HepG2 (cell line): ENCODE data around the gene NLRC3. TPM values are rescaled to one million over a fixed set of nuclear protein-coding genes. Genes with fewer than 3 reads are reported as not detected.

Source experiments
- ATAC-seq: fragments of 200-7000 bp; cut with Tn5 transposase; 3 replicates; pipeline ENCODE4 v1.9.1; 2020; ENCODE audit warnings: mild to moderate bottlenecking, moderate library complexity
- BruUV-seq: library from RNA; stranded (reverse); fragments of 400-500 nt; replicated peaks from 2 replicates; lab custom pipeline; 2021; lab: Mats Ljungman, UMichigan
- CTCF ChIA-PET: fragments of 300-600 bp; formaldehyde crosslinking; extraction: SDS; loops from one replicate; lab custom pipeline; 2021; ENCODE audit warnings: low total read pairs, inconsistent platforms, low intra/inter-chr PET ratio; lab: Yijun Ruan, JAX
- POLR2A ChIA-PET: fragments of 350-600 bp; sonication (Branson Sonifier 250); formaldehyde crosslinking; loops from one replicate; lab custom pipeline; 2020; ENCODE audit warnings: antibody characterized with exemption, inconsistent platforms; lab: Yijun Ruan, JAX
- DNase-seq: peaks from one replicate; pipeline ENCODE4 v3.0.0-alpha.2; 2015; ENCODE audit warnings: low spot score
- FAIRE-seq: peaks from 3 replicates; lab custom pipeline; 2011; peaks lifted over from hg19 to GRCh38; lab: Jason Lieb, UNC
- H2AFZ ChIP-seq: one replicate; pipeline ENCODE4 v1.6.1; 2011; ENCODE audit warnings: low read length, inconsistent platforms
- H3K27ac ChIP-seq: fragments of 300-600 bp; 3 replicates; pipeline ENCODE4 v1.8.0; 2011; ENCODE audit warnings: mixed run types, mild to moderate bottlenecking, mixed read lengths, low read length, inconsistent platforms; ENCODE audit not compliant: insufficient read depth; ENCODE audit errors: extremely low read length
- H3K27me3 ChIP-seq, 2 experiments: fragments of 200-600 bp in 1 of 2; 2 replicates in 1 of 2; 3 replicates in 1 of 2; pipeline versions ENCODE4 v1.6.0 to v1.8.0; 2011; ENCODE audit warnings: low read length in 2 of 2, mild to moderate bottlenecking in 2 of 2, moderate library complexity in 2 of 2, inconsistent platforms in 1 of 2; ENCODE audit not compliant: insufficient read depth in 2 of 2, control insufficient read depth in 1 of 2
- H3K36me3 ChIP-seq, 2 experiments: fragments of 200-600 bp in 1 of 2; replicated peaks in 1 of 2; 2 replicates in 1 of 2; 3 replicates in 1 of 2; pipeline versions ENCODE4 v1.5.1 to v1.8.0; 2011; ENCODE audit warnings: low read length in 2 of 2, inconsistent platforms in 1 of 2; ENCODE audit not compliant: insufficient read depth in 2 of 2, control insufficient read depth in 1 of 2
- H3K4me1 ChIP-seq: 2 replicates; pipeline ENCODE4 v1.5.1; 2012; ENCODE audit warnings: low read length, inconsistent platforms; ENCODE audit not compliant: insufficient read depth
- H3K4me2 ChIP-seq: 2 replicates; pipeline ENCODE4 v1.6.0; 2011; ENCODE audit warnings: low read depth, low read length, inconsistent platforms
- H3K4me3 ChIP-seq, 3 experiments: fragments of 200-600 bp in 1 of 3; sonication (generic), shearing (Covaris generic) in 1 of 3; replicated peaks in 1 of 3; 2 replicates each; pipeline ENCODE4 v1.5.1; 2011 to 2016; ENCODE audit warnings: low read length in 3 of 3, inconsistent platforms in 2 of 3, low read depth in 2 of 3, mild to moderate bottlenecking in 2 of 3, control low read depth in 1 of 3, mixed read lengths in 1 of 3; ENCODE audit not compliant: insufficient read depth in 1 of 3
- H3K79me2 ChIP-seq: one replicate; pipeline ENCODE4 v1.6.1; 2011; ENCODE audit warnings: low read length, inconsistent platforms; ENCODE audit not compliant: insufficient read depth
- H3K9ac ChIP-seq: 2 replicates; pipeline ENCODE4 v1.6.0; 2011; ENCODE audit warnings: mild to moderate bottlenecking, low read depth, low read length, inconsistent platforms; ENCODE audit not compliant: insufficient read depth
- H3K9me3 ChIP-seq: 2 replicates; pipeline ENCODE4 v1.5.1; 2012; ENCODE audit warnings: mild to moderate bottlenecking, low read length
- H4K20me1 ChIP-seq: 2 replicates; pipeline ENCODE4 v1.6.0; 2011; ENCODE audit warnings: inconsistent platforms, mild to moderate bottlenecking, low read length, moderate library complexity; ENCODE audit not compliant: insufficient read depth
- AKAP8 ChIP-seq: sonication (generic); formaldehyde crosslinking; IDR thresholded peaks from 2 replicates; pipeline ENCODE4 v1.5.1; 2020; ENCODE audit warnings: mild to moderate bottlenecking, missing genetic modification reagents
- ATAD3A ChIP-seq: sonication (generic); formaldehyde crosslinking; IDR thresholded peaks from 2 replicates; pipeline ENCODE4 v1.4.0; 2020; ENCODE audit warnings: missing genetic modification reagents
- GATAD1 ChIP-seq: IDR thresholded peaks from 2 replicates; pipeline ENCODE4 v1.6.1; 2016; ENCODE audit warnings: missing genetic modification reagents, missing compliant biosample characterization
- HNF4A ChIP-seq: sonication (generic); formaldehyde crosslinking; IDR thresholded peaks from 2 replicates; pipeline ENCODE4 v1.4.0; 2020; ENCODE audit warnings: missing genetic modification reagents
- SMARCC2 ChIP-seq: fragments of 450-650 bp; IDR thresholded peaks from 2 replicates; pipeline ENCODE4 v1.6.1; 2017; ENCODE audit warnings: antibody characterized with exemption, mild to moderate bottlenecking
- SRSF4 ChIP-seq: fragments of 200-400 bp; formaldehyde crosslinking; IDR thresholded peaks from one replicate; pipeline ENCODE4 v1.6.1; 2018; ENCODE audit warnings: mild to moderate bottlenecking, low read depth, low read length, moderate library complexity; ENCODE audit not compliant: poor library complexity, severe bottlenecking
- TOE1 ChIP-seq: sonication (generic); formaldehyde crosslinking; IDR thresholded peaks from 2 replicates; pipeline ENCODE4 v1.4.0; 2020; ENCODE audit warnings: mild to moderate bottlenecking, missing genetic modification reagents
- ZNF296 ChIP-seq: sonication (generic); formaldehyde crosslinking; conservative IDR thresholded peaks from 2 replicates; pipeline ENCODE4 v1.5.0; 2020; ENCODE audit warnings: mild to moderate bottlenecking, missing genetic modification reagents
- WGBS: methylation state at CpG from one replicate; pipeline ENCODE4 v1.1.6; 2017; ENCODE audit warnings: low lambda C conversion rate; 5-methylcytosine and 5-hydroxymethylcytosine counted together
- in situ Hi-C: cut with HindIII; loops from 2 replicates; pipeline ENCODE4 v1.10.0; 2017; ENCODE audit warnings: low pct_unique_long_range_greater_than_20kb; ENCODE audit not compliant: extremely low pct_ligation_motif_present
- intact Hi-C: fragments of 100-400 bp; cut with micrococcal nuclease; formaldehyde crosslinking; loops from one replicate; pipeline ENCODE4 v1.10.0; 2022; ENCODE audit not compliant: unreplicated experiment
- polyA plus RNA-seq, 8 experiments: library from polyadenylated mRNA; depleted of rRNA in 3 of 8; stranded (reverse) in 7 of 8; unstranded in 1 of 8; fragments of >200 nt; fragmentation: Illumina TruSeq in 4 of 8; extraction: Trizol in 4 of 8; gene quantifications; 2 replicates each; pipeline versions ENCODE4 v1.2.1 to v1.2.3, GENCODE V29; 2011 to 2016; ENCODE audit warnings: low read depth in 4 of 8, missing spikeins in 1 of 8, mixed read lengths in 1 of 8; ENCODE audit not compliant: insufficient read depth in 1 of 8
- total RNA-seq, 5 experiments: library from RNA; depleted of rRNA; stranded (reverse); fragments of >200 nt; fragmentation: Illumina TruSeq; extraction: Trizol; gene quantifications; 2 replicates each; pipeline ENCODE4 v1.2.3, GENCODE V29; 2016; ENCODE audit warnings: low read depth in 1 of 5
- TF ChIP-seq, protein P1 (sequence below): sonication (generic); formaldehyde crosslinking; IDR thresholded peaks from 2 replicates; pipeline ENCODE4 v1.5.1; 2020; ENCODE audit warnings: missing genetic modification reagents, mild to moderate bottlenecking, borderline replicate concordance
- TF ChIP-seq, protein P2 (sequence below), 2 experiments: fragments of 450-650 bp in 1 of 2; sonication (generic) in 1 of 2; formaldehyde crosslinking in 1 of 2; IDR thresholded peaks; 2 replicates each; pipeline versions ENCODE4 v1.6.1 to v1.8.0; 2016 to 2022; ENCODE audit warnings: antibody characterized with exemption in 1 of 2, mild to moderate bottlenecking in 1 of 2, missing genetic modification reagents in 1 of 2
- TF ChIP-seq, protein P3 (sequence below): sonication (generic); formaldehyde crosslinking; IDR thresholded peaks from 2 replicates; pipeline ENCODE4 v1.4.0; 2020; ENCODE audit warnings: mild to moderate bottlenecking, low read depth, missing genetic modification reagents

Gene NLRC3
- total and polyA plus RNA-seq, 2 of the 13 experiments (the other 11 are each of a cell fraction or from before 2014, with no cell fraction given) = not detected

DNA sequence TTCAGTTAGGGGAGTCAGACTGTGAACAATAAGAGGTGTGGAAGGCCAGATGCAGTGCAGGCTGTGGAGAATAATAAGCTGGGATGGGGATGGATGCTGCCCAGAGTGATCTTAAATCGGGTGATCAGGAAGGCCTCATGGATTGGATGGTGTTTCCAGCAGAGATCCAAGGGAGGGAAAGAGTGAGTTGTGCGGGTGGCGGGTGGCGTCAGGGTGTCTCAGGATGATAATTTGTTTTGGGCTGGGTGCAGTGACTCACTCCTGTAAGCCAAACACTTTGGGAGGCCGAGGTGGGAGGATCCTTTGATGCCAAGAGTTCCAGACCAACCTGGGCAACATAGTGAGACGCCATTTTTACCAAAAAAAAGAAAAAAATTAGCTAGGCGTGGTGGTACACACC, 68.5 kb downstream of the NLRC3 start:
- no peak overlapping the region for H2AFZ ChIP-seq
- H3K4me3 ChIP-seq = no peak overlapping the region
- H3K9ac ChIP-seq = no peak overlapping the region
- FAIRE-seq (no peak), ATAC-seq (no peak), DNase-seq (no peak)
- no peaks in the 10 kb centered on the region for H3K27me3 ChIP-seq
- no peak overlapping the region for H3K27ac ChIP-seq
- ChIA-PET CTCF (no interaction called here), POLR2A (no interaction called here)
- no peak overlapping the region for H3K4me2 ChIP-seq
- 96% methylated on average over 7 of the region's 7 CpGs for WGBS
- peaks cover 7 to 27% of the 10 kb centered on the region in 2 experiments; a peak in 4 of 5 replicates for H3K36me3 ChIP-seq
- no peaks in the 10 kb centered on the region for H3K79me2 ChIP-seq
- BruUV-seq = no TSS peak
- intact Hi-C loops (no loop called here), in situ Hi-C loops (no loop called here)
- peaks cover 2% of the 10 kb centered on the region for H3K4me1 ChIP-seq
- H4K20me1 ChIP-seq = no peaks in the 10 kb centered on the region
- no peaks in the 10 kb centered on the region for H3K9me3 ChIP-seq
- TF ChIP-seq SMARCC2 = no peak
- no peak for TF ChIP-seq ZNF296 (CRISPR knock-in tag)
- no peak for TF ChIP-seq TOE1 (CRISPR knock-in tag)
- no peak for TF ChIP-seq ATAD3A (CRISPR knock-in tag)
- TF ChIP-seq HNF4A (CRISPR knock-in tag) = no peak
- no peak for TF ChIP-seq SRSF4
- TF ChIP-seq, protein P1, sequence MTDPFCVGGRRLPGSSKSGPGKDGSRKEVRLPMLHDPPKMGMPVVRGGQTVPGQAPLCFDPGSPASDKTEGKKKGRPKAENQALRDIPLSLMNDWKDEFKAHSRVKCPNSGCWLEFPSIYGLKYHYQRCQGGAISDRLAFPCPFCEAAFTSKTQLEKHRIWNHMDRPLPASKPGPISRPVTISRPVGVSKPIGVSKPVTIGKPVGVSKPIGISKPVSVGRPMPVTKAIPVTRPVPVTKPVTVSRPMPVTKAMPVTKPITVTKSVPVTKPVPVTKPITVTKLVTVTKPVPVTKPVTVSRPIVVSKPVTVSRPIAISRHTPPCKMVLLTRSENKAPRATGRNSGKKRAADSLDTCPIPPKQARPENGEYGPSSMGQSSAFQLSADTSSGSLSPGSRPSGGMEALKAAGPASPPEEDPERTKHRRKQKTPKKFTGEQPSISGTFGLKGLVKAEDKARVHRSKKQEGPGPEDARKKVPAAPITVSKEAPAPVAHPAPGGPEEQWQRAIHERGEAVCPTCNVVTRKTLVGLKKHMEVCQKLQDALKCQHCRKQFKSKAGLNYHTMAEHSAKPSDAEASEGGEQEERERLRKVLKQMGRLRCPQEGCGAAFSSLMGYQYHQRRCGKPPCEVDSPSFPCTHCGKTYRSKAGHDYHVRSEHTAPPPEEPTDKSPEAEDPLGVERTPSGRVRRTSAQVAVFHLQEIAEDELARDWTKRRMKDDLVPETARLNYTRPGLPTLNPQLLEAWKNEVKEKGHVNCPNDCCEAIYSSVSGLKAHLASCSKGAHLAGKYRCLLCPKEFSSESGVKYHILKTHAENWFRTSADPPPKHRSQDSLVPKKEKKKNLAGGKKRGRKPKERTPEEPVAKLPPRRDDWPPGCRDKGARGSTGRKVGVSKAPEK (CRISPR knock-in tag) = no peak
- no peak for TF ChIP-seq AKAP8 (CRISPR knock-in tag)
- no peak for TF ChIP-seq GATAD1 (CRISPR knock-in tag)
- TF ChIP-seq, protein P2, sequence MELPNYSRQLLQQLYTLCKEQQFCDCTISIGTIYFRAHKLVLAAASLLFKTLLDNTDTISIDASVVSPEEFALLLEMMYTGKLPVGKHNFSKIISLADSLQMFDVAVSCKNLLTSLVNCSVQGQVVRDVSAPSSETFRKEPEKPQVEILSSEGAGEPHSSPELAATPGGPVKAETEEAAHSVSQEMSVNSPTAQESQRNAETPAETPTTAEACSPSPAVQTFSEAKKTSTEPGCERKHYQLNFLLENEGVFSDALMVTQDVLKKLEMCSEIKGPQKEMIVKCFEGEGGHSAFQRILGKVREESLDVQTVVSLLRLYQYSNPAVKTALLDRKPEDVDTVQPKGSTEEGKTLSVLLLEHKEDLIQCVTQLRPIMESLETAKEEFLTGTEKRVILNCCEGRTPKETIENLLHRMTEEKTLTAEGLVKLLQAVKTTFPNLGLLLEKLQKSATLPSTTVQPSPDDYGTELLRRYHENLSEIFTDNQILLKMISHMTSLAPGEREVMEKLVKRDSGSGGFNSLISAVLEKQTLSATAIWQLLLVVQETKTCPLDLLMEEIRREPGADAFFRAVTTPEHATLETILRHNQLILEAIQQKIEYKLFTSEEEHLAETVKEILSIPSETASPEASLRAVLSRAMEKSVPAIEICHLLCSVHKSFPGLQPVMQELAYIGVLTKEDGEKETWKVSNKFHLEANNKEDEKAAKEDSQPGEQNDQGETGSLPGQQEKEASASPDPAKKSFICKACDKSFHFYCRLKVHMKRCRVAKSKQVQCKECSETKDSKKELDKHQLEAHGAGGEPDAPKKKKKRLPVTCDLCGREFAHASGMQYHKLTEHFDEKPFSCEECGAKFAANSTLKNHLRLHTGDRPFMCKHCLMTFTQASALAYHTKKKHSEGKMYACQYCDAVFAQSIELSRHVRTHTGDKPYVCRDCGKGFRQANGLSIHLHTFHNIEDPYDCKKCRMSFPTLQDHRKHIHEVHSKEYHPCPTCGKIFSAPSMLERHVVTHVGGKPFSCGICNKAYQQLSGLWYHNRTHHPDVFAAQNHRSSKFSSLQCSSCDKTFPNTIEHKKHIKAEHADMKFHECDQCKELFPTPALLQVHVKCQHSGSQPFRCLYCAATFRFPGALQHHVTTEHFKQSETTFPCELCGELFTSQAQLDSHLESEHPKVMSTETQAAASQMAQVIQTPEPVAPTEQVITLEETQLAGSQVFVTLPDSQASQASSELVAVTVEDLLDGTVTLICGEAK (IDR thresholded peaks at IDR 0.05) = no peak
- TF ChIP-seq, protein P2 (CRISPR knock-in tag; IDR thresholded peaks at IDR 0.05) = no peak
- TF ChIP-seq, protein P3, sequence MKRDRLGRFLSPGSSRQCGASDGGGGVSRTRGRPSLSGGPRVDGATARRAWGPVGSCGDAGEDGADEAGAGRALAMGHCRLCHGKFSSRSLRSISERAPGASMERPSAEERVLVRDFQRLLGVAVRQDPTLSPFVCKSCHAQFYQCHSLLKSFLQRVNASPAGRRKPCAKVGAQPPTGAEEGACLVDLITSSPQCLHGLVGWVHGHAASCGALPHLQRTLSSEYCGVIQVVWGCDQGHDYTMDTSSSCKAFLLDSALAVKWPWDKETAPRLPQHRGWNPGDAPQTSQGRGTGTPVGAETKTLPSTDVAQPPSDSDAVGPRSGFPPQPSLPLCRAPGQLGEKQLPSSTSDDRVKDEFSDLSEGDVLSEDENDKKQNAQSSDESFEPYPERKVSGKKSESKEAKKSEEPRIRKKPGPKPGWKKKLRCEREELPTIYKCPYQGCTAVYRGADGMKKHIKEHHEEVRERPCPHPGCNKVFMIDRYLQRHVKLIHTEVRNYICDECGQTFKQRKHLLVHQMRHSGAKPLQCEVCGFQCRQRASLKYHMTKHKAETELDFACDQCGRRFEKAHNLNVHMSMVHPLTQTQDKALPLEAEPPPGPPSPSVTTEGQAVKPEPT = no peak
